AG09309 (cell line): Measurements from ENCODE around the gene SAMD4A.

ENCODE experiments used
- DNase-seq: peaks from one replicate; pipeline ENCODE4 v3.0.0-alpha.2; 2010; ENCODE audit warnings: low read depth
- H3K4me3 ChIP-seq: 2 replicates; pipeline ENCODE4 v1.5.1; 2011; ENCODE audit warnings: mild to moderate bottlenecking, low read depth, low read length, moderate library complexity; ENCODE audit not compliant: control insufficient read depth
- TF ChIP-seq, protein P1 (sequence below): IDR thresholded peaks from 2 replicates; pipeline ENCODE4 v1.5.1; 2011; ENCODE audit warnings: mild to moderate bottlenecking, low read depth, low read length, inconsistent platforms; ENCODE audit not compliant: insufficient read depth, control insufficient read depth; ENCODE audit errors: missing control alignments

SAMD4A gene

DNA sequence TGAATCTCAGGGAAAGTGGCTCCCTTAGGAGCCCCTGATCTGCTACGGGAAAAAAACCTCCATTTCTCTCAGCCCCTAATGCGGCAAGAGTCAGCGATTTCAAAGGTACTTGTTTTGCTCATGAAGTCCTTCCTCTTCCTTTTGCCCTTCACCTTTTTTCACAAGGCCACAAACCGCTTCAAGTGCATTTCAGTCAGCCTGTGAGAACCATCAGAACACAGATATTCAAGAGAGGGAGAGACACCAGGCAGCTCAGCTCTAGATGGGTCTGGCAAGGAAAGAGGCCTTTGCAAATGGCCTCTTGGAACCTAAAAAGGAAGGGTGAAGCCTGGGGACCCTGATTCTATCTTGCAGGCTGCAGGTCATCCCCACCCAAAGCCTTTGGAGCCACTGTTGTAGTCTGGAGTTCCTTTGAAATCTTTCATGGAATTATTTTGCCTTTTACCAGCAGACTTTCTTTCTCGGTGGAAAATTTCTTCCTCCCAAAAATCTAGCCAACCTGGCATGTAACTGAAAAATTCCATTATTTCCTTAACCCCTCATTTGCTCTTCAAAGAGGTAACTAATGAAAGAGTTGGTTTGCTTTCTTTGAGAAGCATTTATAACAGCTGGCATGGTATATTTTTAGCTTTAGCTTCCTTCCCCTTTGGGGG lies 145.0 kb downstream of the SAMD4A start:
- DNase-seq: no peak
- TF ChIP-seq, protein P1, sequence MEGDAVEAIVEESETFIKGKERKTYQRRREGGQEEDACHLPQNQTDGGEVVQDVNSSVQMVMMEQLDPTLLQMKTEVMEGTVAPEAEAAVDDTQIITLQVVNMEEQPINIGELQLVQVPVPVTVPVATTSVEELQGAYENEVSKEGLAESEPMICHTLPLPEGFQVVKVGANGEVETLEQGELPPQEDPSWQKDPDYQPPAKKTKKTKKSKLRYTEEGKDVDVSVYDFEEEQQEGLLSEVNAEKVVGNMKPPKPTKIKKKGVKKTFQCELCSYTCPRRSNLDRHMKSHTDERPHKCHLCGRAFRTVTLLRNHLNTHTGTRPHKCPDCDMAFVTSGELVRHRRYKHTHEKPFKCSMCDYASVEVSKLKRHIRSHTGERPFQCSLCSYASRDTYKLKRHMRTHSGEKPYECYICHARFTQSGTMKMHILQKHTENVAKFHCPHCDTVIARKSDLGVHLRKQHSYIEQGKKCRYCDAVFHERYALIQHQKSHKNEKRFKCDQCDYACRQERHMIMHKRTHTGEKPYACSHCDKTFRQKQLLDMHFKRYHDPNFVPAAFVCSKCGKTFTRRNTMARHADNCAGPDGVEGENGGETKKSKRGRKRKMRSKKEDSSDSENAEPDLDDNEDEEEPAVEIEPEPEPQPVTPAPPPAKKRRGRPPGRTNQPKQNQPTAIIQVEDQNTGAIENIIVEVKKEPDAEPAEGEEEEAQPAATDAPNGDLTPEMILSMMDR: no peak
- H3K4me3 ChIP-seq: no peak overlapping the region

- DNase-seq: no peak
- H3K4me3 ChIP-seq: no peak overlapping the region
- TF ChIP-seq, protein P1: no peak
These were observed 145.7 kb downstream of the SAMD4A start for GRCh38 chr14:54712465-54713200.

DNA sequence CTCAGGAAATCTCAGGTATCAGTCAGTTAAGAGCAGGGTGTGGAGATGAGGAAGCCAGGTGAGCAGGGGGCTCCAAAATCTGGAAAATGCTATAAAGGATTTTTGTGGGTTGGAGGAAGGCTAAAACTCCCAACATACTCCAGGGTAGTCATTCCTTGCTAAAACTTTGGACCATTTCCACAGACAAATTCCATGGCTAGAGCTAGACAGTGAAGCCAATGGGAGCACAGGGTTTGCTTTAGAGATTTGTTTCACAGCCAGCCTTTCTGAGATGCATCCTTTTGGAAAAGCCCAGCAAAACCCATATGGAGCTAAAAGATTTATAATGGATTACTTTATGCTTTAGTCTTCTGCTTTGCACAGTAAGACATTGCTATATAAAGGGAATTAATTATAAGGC lies 146.5 kb downstream of the SAMD4A start:
- TF ChIP-seq, protein P1: no peak
- no peak for DNase-seq
- no peak overlapping the region for H3K4me3 ChIP-seq

GRCh38 chr14:54715239-54715638 lies 148.3 kb downstream of the SAMD4A start:
- DNase-seq: no peak
- no peak overlapping the region for H3K4me3 ChIP-seq
- TF ChIP-seq, protein P1: peak; percentile 28

DNA sequence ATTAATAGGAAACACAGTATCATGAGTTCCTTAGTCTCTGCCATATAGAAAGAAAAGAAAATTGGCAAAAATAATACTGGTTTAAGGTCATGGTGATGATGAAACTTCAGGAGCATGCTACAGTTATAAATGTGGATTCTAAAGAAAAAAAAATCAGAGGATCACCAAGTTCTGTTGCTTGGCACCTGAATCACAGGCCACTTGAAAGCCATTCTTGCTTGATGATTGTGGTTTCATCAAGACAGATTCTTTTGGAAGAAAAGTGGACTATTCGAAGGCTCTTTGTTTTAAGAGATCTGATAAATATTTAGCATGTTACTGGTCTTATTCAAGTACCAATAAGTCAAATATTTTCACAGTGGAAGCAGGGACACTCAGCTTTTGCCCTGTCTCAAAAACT lies 148.9 kb downstream of the SAMD4A start:
- TF ChIP-seq, protein P1: no peak

GRCh38 chr14:54716862-54717261 lies 149.9 kb downstream of the SAMD4A start:
- DNase-seq: no peak
- H3K4me3 ChIP-seq: no peak overlapping the region
- TF ChIP-seq, protein P1: no peak

More for the DNA sequence above, 148.9 kb downstream of the SAMD4A start:
- H3K4me3 ChIP-seq: no peak overlapping the region
- DNase-seq: no peak
